B cell (primary cell): ENCODE results near the gene PLD3. TPM values are rescaled to one million over a fixed set of nuclear protein-coding genes. Genes with fewer than 3 reads are reported as not detected.

ENCODE experiments used
- ATAC-seq: fragments of 200-7000 bp; cut with Tn5 transposase; one replicate; pipeline ENCODE4 v1.10.0; 2021; ENCODE audit warnings: low read depth, mild to moderate bottlenecking, moderate number of reproducible peaks, moderate library complexity
- CTCF ChIA-PET: fragments of 350-600 bp; sonication (Branson Sonifier 250); formaldehyde crosslinking; loops from one replicate; lab custom pipeline; 2021; ENCODE audit warnings: antibody characterized with exemption, inconsistent platforms; lab: Charles Lee
- POLR2A ChIA-PET: fragments of 350-600 bp; sonication (Branson Sonifier 250); formaldehyde crosslinking; loops from one replicate; lab custom pipeline; 2021; ENCODE audit warnings: antibody characterized with exemption; lab: Charles Lee
- DNase-seq: peaks from one replicate; pipeline ENCODE4 v3.0.0; 2013
- H2AFZ ChIP-seq: 2 replicates; pipeline ENCODE4 v1.6.1; 2012; ENCODE audit warnings: mild to moderate bottlenecking, low read depth, low read length; ENCODE audit not compliant: insufficient read depth, poor library complexity, severe bottlenecking
- H3K27ac ChIP-seq, 2 donors: 1 replicate in 1 of 2; 2 replicates in 1 of 2; pipeline ENCODE4 v1.5.1; 2012 to 2013; ENCODE audit warnings: low read length in 2 of 2, mild to moderate bottlenecking in 2 of 2, moderate library complexity in 1 of 2
- H3K27me3 ChIP-seq, 4 experiments: fragments of 200-600 bp in 1 of 4; sonication (generic) in 1 of 4; replicated peaks in 1 of 4; 1 replicate in 2 of 4; 2 replicates in 2 of 4; pipeline versions ENCODE4 v1.6.1 to v1.7.0; 2013 to 2016; ENCODE audit warnings: low read length in 3 of 4, mild to moderate bottlenecking in 2 of 4, mixed read lengths in 1 of 4, moderate library complexity in 1 of 4; ENCODE audit not compliant: insufficient read depth in 4 of 4, control insufficient read depth in 3 of 4; ENCODE audit errors: control extremely low read depth in 1 of 4
- H3K36me3 ChIP-seq, 2 experiments: replicated peaks in 1 of 2; 1 replicate in 1 of 2; 2 replicates in 1 of 2; pipeline versions ENCODE4 v1.6.1 to v1.7.1; 2013; ENCODE audit warnings: low read length in 1 of 2; ENCODE audit not compliant: insufficient read depth in 2 of 2, control insufficient read depth in 1 of 2; ENCODE audit errors: control extremely low read depth in 1 of 2, extremely low read depth in 1 of 2
- H3K4me1 ChIP-seq, 2 donors: fragments of 200-600 bp in 1 of 2; sonication (generic) in 1 of 2; 1 replicate in 1 of 2; 2 replicates in 1 of 2; pipeline versions ENCODE4 v1.5.1 to v1.6.1; 2013 to 2017; ENCODE audit warnings: low read length in 2 of 2; ENCODE audit not compliant: control insufficient read depth in 2 of 2, insufficient read depth in 2 of 2
- H3K4me2 ChIP-seq: replicated peaks from 2 replicates; pipeline ENCODE3; 2012; ENCODE audit warnings: mild to moderate bottlenecking, low read depth, low read length; ENCODE audit not compliant: poor library complexity, severe bottlenecking
- H3K4me3 ChIP-seq, 5 experiments: fragments of 200-600 bp in 1 of 5; sonication (generic) in 1 of 5; 1 replicate in 3 of 5; 2 replicates in 2 of 5; pipeline versions ENCODE4 v1.5.1 to v1.7.0; 2011 to 2016; ENCODE audit warnings: low read length in 4 of 5, mild to moderate bottlenecking in 4 of 5, low read depth in 2 of 5, control low read depth in 1 of 5, moderate library complexity in 1 of 5; ENCODE audit not compliant: insufficient read depth in 1 of 5; ENCODE audit errors: control extremely low read depth in 1 of 5, extremely low read depth in 1 of 5
- H3K79me2 ChIP-seq: fragments of 200-600 bp; sonication (generic); one replicate; pipeline ENCODE4 v1.6.0; 2016; ENCODE audit warnings: low read length; ENCODE audit not compliant: control insufficient read depth, insufficient read depth
- H3K9ac ChIP-seq: fragments of 200-600 bp; sonication (generic); 2 replicates; pipeline ENCODE4 v1.6.1; 2017; ENCODE audit warnings: mild to moderate bottlenecking, low read length, moderate library complexity
- H3K9me3 ChIP-seq, 3 donors: one replicate each; pipeline versions ENCODE4 v1.6.1 to v1.7.1; 2013; ENCODE audit warnings: low read length in 2 of 3; ENCODE audit not compliant: control insufficient read depth in 2 of 3, insufficient read depth in 1 of 3; ENCODE audit errors: control extremely low read depth in 1 of 3
- H4K20me1 ChIP-seq: 2 replicates; pipeline ENCODE4 v1.6.0; 2012; ENCODE audit warnings: mild to moderate bottlenecking, low read length; ENCODE audit not compliant: insufficient read depth, control insufficient read depth, poor library complexity, severe bottlenecking
- H3K27ac Mint-ChIP-seq: one replicate; pipeline ENCODE4 v1.8.0; 2021; ENCODE audit warnings: mixed read lengths
- H3K27me3 Mint-ChIP-seq: one replicate; pipeline ENCODE4 v1.8.0; 2021; ENCODE audit warnings: mixed read lengths
- H3K4me1 Mint-ChIP-seq: one replicate; pipeline ENCODE4 v1.8.0; 2021; ENCODE audit warnings: mixed read lengths
- H3K4me3 Mint-ChIP-seq: one replicate; pipeline ENCODE4 v1.8.0; 2021; ENCODE audit warnings: mixed read lengths
- H3K9me3 Mint-ChIP-seq: one replicate; pipeline ENCODE4 v1.8.0; 2022; ENCODE audit warnings: mixed read lengths; ENCODE audit not compliant: insufficient read depth
- EZH2 ChIP-seq: IDR thresholded peaks from 2 replicates; pipeline ENCODE4 v1.6.1; 2012; ENCODE audit warnings: borderline replicate concordance, low read depth, mild to moderate bottlenecking, moderate library complexity, low read length; ENCODE audit not compliant: insufficient read depth, poor library complexity, severe bottlenecking
- WGBS: methylation state at CpG from one replicate; pipeline ENCODE4 v1.1.5; 2013; ENCODE audit warnings: missing lambda C conversion rate; ENCODE audit not compliant: insufficient coverage; 5-methylcytosine and 5-hydroxymethylcytosine counted together
- intact Hi-C: fragments of 100-400 bp; cut with micrococcal nuclease; formaldehyde crosslinking; loops from one replicate; pipeline ENCODE4 v1.10.0; 2022
- polyA plus RNA-seq: library from polyadenylated mRNA; depleted of rRNA; stranded (reverse); fragments of >200 nt; gene quantifications from 2 replicates; pipeline ENCODE4 v1.2.3, GENCODE V29; 2012
- total RNA-seq, 2 donors: library from RNA; stranded (reverse); fragments of 120-200 nt in 1 of 2; gene quantifications; 1 replicate in 1 of 2; 2 replicates in 1 of 2; pipeline versions ENCODE4 v1.2.3 to v1.2.4, GENCODE V29; 2013 to 2022
- TF ChIP-seq, protein P1 (sequence below): fragments of 200-600 bp; IDR thresholded peaks from one replicate; pipeline ENCODE4 v1.8.0; 2022; ENCODE audit warnings: antibody characterized with exemption, mild to moderate bottlenecking

Gene PLD3
- total and polyA plus RNA-seq, 2 donors (not counting 1 experiment from before 2014, with no cell fraction given): 61.7 to 153 TPM

- Mint-ChIP-seq H3K9me3 (no peaks in the 10 kb centered on the region), H3K4me3 (no peak overlapping the region), H3K27ac (no peak overlapping the region), H3K27me3 (no peaks in the 10 kb centered on the region), H3K4me1 (no peaks in the 10 kb centered on the region)
- no peak overlapping the region for H3K4me2 ChIP-seq
- H3K27ac ChIP-seq: no peak overlapping the region
- DNase-seq: no peak
- POLR2A ChIA-PET: interaction anchor here (0.6 kb wide), 1 partner anchor 285 kb away, joined by 3 read pairs; no protein-coding TSS in a partner anchor
- TF ChIP-seq, protein P1, sequence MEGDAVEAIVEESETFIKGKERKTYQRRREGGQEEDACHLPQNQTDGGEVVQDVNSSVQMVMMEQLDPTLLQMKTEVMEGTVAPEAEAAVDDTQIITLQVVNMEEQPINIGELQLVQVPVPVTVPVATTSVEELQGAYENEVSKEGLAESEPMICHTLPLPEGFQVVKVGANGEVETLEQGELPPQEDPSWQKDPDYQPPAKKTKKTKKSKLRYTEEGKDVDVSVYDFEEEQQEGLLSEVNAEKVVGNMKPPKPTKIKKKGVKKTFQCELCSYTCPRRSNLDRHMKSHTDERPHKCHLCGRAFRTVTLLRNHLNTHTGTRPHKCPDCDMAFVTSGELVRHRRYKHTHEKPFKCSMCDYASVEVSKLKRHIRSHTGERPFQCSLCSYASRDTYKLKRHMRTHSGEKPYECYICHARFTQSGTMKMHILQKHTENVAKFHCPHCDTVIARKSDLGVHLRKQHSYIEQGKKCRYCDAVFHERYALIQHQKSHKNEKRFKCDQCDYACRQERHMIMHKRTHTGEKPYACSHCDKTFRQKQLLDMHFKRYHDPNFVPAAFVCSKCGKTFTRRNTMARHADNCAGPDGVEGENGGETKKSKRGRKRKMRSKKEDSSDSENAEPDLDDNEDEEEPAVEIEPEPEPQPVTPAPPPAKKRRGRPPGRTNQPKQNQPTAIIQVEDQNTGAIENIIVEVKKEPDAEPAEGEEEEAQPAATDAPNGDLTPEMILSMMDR: no peak
- TF ChIP-seq EZH2: no peak
- no peaks in the 10 kb centered on the region for H3K27me3 ChIP-seq
- ATAC-seq: no peak
- H3K4me3 ChIP-seq: no peak overlapping the region
- intact Hi-C loops: no loop called here
- 99% methylated on average over 11 of the region's 15 CpGs for WGBS
- no peak overlapping the region for H2AFZ ChIP-seq
- H3K4me1 ChIP-seq: no peaks in the 10 kb centered on the region
- no peaks in the 10 kb centered on the region for H4K20me1 ChIP-seq
- no peaks in the 10 kb centered on the region for H3K9me3 ChIP-seq
- CTCF ChIA-PET: interaction anchor here (0.9 kb wide), 1 partner anchor 299 kb away, joined by 4 read pairs; no protein-coding TSS in a partner anchor
- peaks cover 23% of the 10 kb centered on the region for H3K79me2 ChIP-seq
- peaks cover 11 to 35% of the 10 kb centered on the region in 2 experiments for H3K36me3 ChIP-seq
- no peak overlapping the region for H3K9ac ChIP-seq
These were observed 12.5 kb upstream of the PLD3 start for GRCh38 chr19:40335855-40336600.

DNA sequence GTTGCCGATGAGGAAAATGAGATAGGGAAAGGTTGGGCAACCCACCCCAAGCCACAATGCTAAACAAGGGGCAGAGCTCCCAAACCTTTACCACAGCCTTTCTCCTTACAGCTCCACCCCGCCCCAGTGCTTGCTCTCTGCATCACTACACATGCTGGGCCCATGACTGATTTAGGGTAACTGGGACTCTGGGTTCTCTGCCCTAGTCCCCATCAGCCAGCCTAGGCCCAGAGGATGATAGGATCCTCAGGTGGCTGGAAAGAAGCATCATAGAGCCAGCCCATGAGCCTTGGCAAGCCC lies 11.9 kb upstream of the PLD3 start:
- CTCF ChIA-PET: no interaction called here
- H3K27ac Mint-ChIP-seq: no peak overlapping the region
- no peak for ATAC-seq
- H3K9me3 ChIP-seq: no peaks in the 10 kb centered on the region
- intact Hi-C loops: no loop called here
- WGBS: no CpG with 5 or more reads among the region's 2 CpGs
- H3K4me3 ChIP-seq: no peak overlapping the region
- TF ChIP-seq, protein P1: no peak
- no peak for TF ChIP-seq EZH2
- no peak overlapping the region for H3K4me2 ChIP-seq
- POLR2A ChIA-PET: no interaction called here
- H3K27me3 Mint-ChIP-seq: no peaks in the 10 kb centered on the region
- no peak overlapping the region for H3K4me3 Mint-ChIP-seq
- H4K20me1 ChIP-seq: no peaks in the 10 kb centered on the region
- no peaks in the 10 kb centered on the region for H3K9me3 Mint-ChIP-seq
- no peak overlapping the region for H3K9ac ChIP-seq
- H3K36me3 ChIP-seq: peaks cover 11 to 34% of the 10 kb centered on the region in 2 experiments
- no peak overlapping the region for H3K27ac ChIP-seq
- no peak overlapping the region for H2AFZ ChIP-seq
- no peak for DNase-seq
- no peaks in the 10 kb centered on the region for H3K4me1 Mint-ChIP-seq
- no peaks in the 10 kb centered on the region for H3K27me3 ChIP-seq
- peaks cover 26% of the 10 kb centered on the region for H3K79me2 ChIP-seq
- H3K4me1 ChIP-seq: no peaks in the 10 kb centered on the region
